ENCODE measurements around the gene ATP5PO.

DNA sequence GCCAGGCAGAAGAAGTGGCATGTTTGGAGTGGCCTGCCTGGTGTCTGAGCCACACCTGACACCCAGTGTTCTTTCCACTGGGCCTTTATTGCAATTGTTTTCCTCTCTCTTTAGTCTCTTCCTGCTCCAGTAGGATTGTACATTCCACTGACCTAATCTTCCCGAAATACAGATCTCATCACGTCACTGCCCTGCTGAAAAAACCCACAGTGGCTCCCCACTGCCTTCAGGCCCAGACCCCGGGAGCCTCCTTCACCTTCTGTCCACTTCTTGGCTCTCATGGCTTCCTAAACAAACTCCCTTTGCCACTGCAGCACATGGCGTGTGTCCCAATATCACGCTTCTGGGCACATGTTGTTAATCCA lies 25.3 kb upstream of the ATP5PO start:
- TF ChIP-seq ARNT (IDR thresholded peaks at IDR 0.05) (no peak), TARDBP (IDR thresholded peaks at IDR 0.05) (no peak), L3MBTL2 (conservative IDR thresholded peaks at IDR 0.05) (no peak), LEF1 (IDR thresholded peaks at IDR 0.05; ENCODE audit: borderline replicate concordance) (no peak), FOXM1 (IDR thresholded peaks at IDR 0.05; ENCODE audit: borderline replicate concordance) (no peak), SP1 (IDR thresholded peaks at IDR 0.05) (no peak), HDGF (IDR thresholded peaks at IDR 0.05; ENCODE audit: borderline replicate concordance) (no peak)
- TF ChIP-seq, protein P1, sequence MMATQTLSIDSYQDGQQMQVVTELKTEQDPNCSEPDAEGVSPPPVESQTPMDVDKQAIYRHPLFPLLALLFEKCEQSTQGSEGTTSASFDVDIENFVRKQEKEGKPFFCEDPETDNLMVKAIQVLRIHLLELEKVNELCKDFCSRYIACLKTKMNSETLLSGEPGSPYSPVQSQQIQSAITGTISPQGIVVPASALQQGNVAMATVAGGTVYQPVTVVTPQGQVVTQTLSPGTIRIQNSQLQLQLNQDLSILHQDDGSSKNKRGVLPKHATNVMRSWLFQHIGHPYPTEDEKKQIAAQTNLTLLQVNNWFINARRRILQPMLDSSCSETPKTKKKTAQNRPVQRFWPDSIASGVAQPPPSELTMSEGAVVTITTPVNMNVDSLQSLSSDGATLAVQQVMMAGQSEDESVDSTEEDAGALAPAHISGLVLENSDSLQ (IDR thresholded peaks at IDR 0.05): no peak

Data from HEK293T (cell line).